H9 (cell line): Measurements from ENCODE around the gene ZFP28. TPM values are rescaled to one million over a fixed set of nuclear protein-coding genes. Genes with fewer than 3 reads are reported as not detected.

Experiments used
- DNase-seq: peaks from one replicate; pipeline ENCODE4 v3.0.0-alpha.2; 2017
- H2AFZ ChIP-seq: one replicate; pipeline ENCODE4 v1.6.1; 2013; ENCODE audit warnings: mild to moderate bottlenecking, low read length, control low read depth, moderate library complexity
- H2AK5ac ChIP-seq: 2 replicates; pipeline ENCODE4 v1.6.1; 2013; ENCODE audit warnings: low read length, control low read depth, mixed read lengths; ENCODE audit not compliant: insufficient read length
- H2BK120ac ChIP-seq: one replicate; pipeline ENCODE4 v1.6.1; 2013; ENCODE audit warnings: low read depth, mild to moderate bottlenecking, low read length, control low read depth, inconsistent platforms; ENCODE audit not compliant: poor library complexity, severe bottlenecking
- H2BK12ac ChIP-seq: 2 replicates; pipeline ENCODE4 v1.6.1; 2013; ENCODE audit warnings: low read length, control low read depth, mixed read lengths, low read depth; ENCODE audit not compliant: insufficient read length
- H2BK15ac ChIP-seq: 2 replicates; pipeline ENCODE4 v1.6.1; 2013; ENCODE audit warnings: low read depth, low read length, control low read depth
- H2BK20ac ChIP-seq: one replicate; pipeline ENCODE4 v1.6.1; 2013; ENCODE audit warnings: low read depth, mild to moderate bottlenecking, low read length, control low read depth, inconsistent platforms; ENCODE audit not compliant: poor library complexity, severe bottlenecking
- H2BK5ac ChIP-seq: 2 replicates; pipeline ENCODE4 v1.6.1; 2013; ENCODE audit warnings: low read length, control low read depth, mixed read lengths; ENCODE audit not compliant: insufficient read length
- H3K14ac ChIP-seq: 2 replicates; pipeline ENCODE4 v1.6.1; 2013; ENCODE audit warnings: low read length, control low read depth; ENCODE audit not compliant: insufficient read depth
- H3K18ac ChIP-seq: 2 replicates; pipeline ENCODE4 v1.6.1; 2013; ENCODE audit warnings: low read depth, mild to moderate bottlenecking, mixed read lengths, low read length, control low read depth; ENCODE audit not compliant: insufficient read length
- H3K23ac ChIP-seq: 2 replicates; pipeline ENCODE4 v1.6.1; 2013; ENCODE audit warnings: low read length, control low read depth, mixed read lengths, low read depth; ENCODE audit not compliant: insufficient read length
- H3K23me2 ChIP-seq: 2 replicates; pipeline ENCODE4 v1.6.1; 2013; ENCODE audit warnings: low read depth, mild to moderate bottlenecking, mixed read lengths, low read length, control low read depth; ENCODE audit not compliant: insufficient read length, poor library complexity, severe bottlenecking
- H3K27ac ChIP-seq: 2 replicates; pipeline ENCODE4 v1.5.1; 2013; ENCODE audit warnings: low read length, control low read depth, mixed read lengths, low read depth; ENCODE audit not compliant: insufficient read length
- H3K27me3 ChIP-seq: 2 replicates; pipeline ENCODE4 v1.6.1; 2013; ENCODE audit warnings: low read length, control low read depth, inconsistent platforms; ENCODE audit not compliant: insufficient read depth
- H3K4ac ChIP-seq: 2 replicates; pipeline ENCODE4 v1.6.1; 2013; ENCODE audit warnings: low read depth, mild to moderate bottlenecking, control low read depth, inconsistent platforms, low read length, moderate library complexity
- H3K4me1 ChIP-seq: 2 replicates; pipeline ENCODE4 v1.6.1; 2013; ENCODE audit warnings: low read length, control low read depth, inconsistent platforms; ENCODE audit not compliant: insufficient read depth
- H3K4me2 ChIP-seq: 2 replicates; pipeline ENCODE4 v1.6.1; 2013; ENCODE audit warnings: low read length, control low read depth, mixed read lengths; ENCODE audit not compliant: insufficient read length, insufficient read depth
- H3K56ac ChIP-seq: 2 replicates; pipeline ENCODE4 v1.6.1; 2013; ENCODE audit warnings: low read depth, mild to moderate bottlenecking, mixed read lengths, low read length, control low read depth; ENCODE audit not compliant: insufficient read length
- H3K79me1 ChIP-seq: 2 replicates; pipeline ENCODE4 v1.6.1; 2013; ENCODE audit warnings: low read depth, mild to moderate bottlenecking, moderate library complexity, low read length, control low read depth, inconsistent platforms; ENCODE audit not compliant: insufficient read depth, poor library complexity, severe bottlenecking
- H3K79me2 ChIP-seq: 2 replicates; pipeline ENCODE4 v1.6.1; 2013; ENCODE audit warnings: low read length, control low read depth, inconsistent platforms; ENCODE audit not compliant: insufficient read depth
- H3K9ac ChIP-seq: 2 replicates; pipeline ENCODE4 v1.6.1; 2013; ENCODE audit warnings: low read length, control low read depth, mixed read lengths; ENCODE audit not compliant: insufficient read length; ENCODE audit errors: extremely low read depth
- H3K9me3 ChIP-seq: one replicate; pipeline ENCODE4 v1.6.1; 2013; ENCODE audit warnings: low read depth, low read length, inconsistent platforms; ENCODE audit not compliant: control insufficient read depth
- H3T11ph ChIP-seq: one replicate; pipeline ENCODE4 v1.6.1; 2013; ENCODE audit warnings: mild to moderate bottlenecking, low read length, control low read depth, inconsistent platforms
- H4K20me1 ChIP-seq: one replicate; pipeline ENCODE4 v1.6.1; 2013; ENCODE audit not compliant: control insufficient read depth, insufficient read length, insufficient read depth
- H4K5ac ChIP-seq: 2 replicates; pipeline ENCODE4 v1.6.1; 2013; ENCODE audit warnings: low read depth, mild to moderate bottlenecking, mixed read lengths, low read length, control low read depth; ENCODE audit not compliant: insufficient read length
- H4K8ac ChIP-seq: replicated peaks from 2 replicates; pipeline ENCODE4 v1.6.1; 2013; ENCODE audit warnings: low read length, control low read depth, mixed read lengths, low read depth; ENCODE audit not compliant: insufficient read length
- H4K91ac ChIP-seq: 2 replicates; pipeline ENCODE4 v1.6.1; 2013; ENCODE audit warnings: low read depth, mild to moderate bottlenecking, moderate library complexity, mixed read lengths, low read length, control low read depth; ENCODE audit not compliant: insufficient read length
- H3K27ac Mint-ChIP-seq, 3 experiments: 2 replicates in 2 of 3; 3 replicates in 1 of 3; pipeline ENCODE4 v1.8.0; 2020 to 2021; ENCODE audit warnings: mixed read lengths in 3 of 3, mild to moderate bottlenecking in 1 of 3, moderate library complexity in 1 of 3
- H3K27me3 Mint-ChIP-seq: 2 replicates; pipeline ENCODE4 v1.8.0; 2021; ENCODE audit warnings: low read depth, mild to moderate bottlenecking, moderate library complexity, mixed read lengths
- H3K36me3 Mint-ChIP-seq, 3 experiments: 2 replicates in 2 of 3; 3 replicates in 1 of 3; pipeline ENCODE4 v1.8.0; 2020 to 2021; ENCODE audit warnings: low read depth in 3 of 3, mixed read lengths in 3 of 3; ENCODE audit not compliant: insufficient read depth in 1 of 3
- H3K4me1 Mint-ChIP-seq, 2 experiments: 2 replicates each; pipeline ENCODE4 v1.8.0; 2020; ENCODE audit warnings: mixed read lengths in 2 of 2
- H3K4me3 Mint-ChIP-seq, 2 experiments: 2 replicates in 1 of 2; 3 replicates in 1 of 2; pipeline ENCODE4 v1.8.0; 2020 to 2021; ENCODE audit warnings: mild to moderate bottlenecking in 2 of 2, mixed read lengths in 2 of 2, moderate library complexity in 1 of 2
- H3K9me3 Mint-ChIP-seq, 2 experiments: 2 replicates in 1 of 2; 3 replicates in 1 of 2; pipeline ENCODE4 v1.8.0; 2020; ENCODE audit warnings: mild to moderate bottlenecking in 2 of 2, mixed read lengths in 2 of 2, moderate library complexity in 1 of 2
- WGBS: extraction: QIAGEN DNeasy Blood & Tissue Kit; methylation state at CpG from one replicate; pipeline ENCODE4 v1.1.7; 2013; ENCODE audit warnings: missing lambda C conversion rate, low lambda C conversion rate, mixed read lengths; ENCODE audit not compliant: insufficient read length; ENCODE audit errors: extremely low coverage; 5-methylcytosine and 5-hydroxymethylcytosine counted together
- total RNA-seq: library from RNA; stranded (reverse); gene quantifications from 2 replicates; pipeline ENCODE4 v1.2.1, GENCODE V29; 2021
- TF ChIP-seq, protein P1 (sequence below): fragments of 200-600 bp; sonication (generic); conservative IDR thresholded peaks from 3 replicates; pipeline ENCODE4 v1.8.0; 2021; ENCODE audit warnings: antibody characterized with exemption, mild to moderate bottlenecking

ZFP28 gene
- total RNA-seq, 1 experiment from 2014 or later = 3.8 TPM

DNA sequence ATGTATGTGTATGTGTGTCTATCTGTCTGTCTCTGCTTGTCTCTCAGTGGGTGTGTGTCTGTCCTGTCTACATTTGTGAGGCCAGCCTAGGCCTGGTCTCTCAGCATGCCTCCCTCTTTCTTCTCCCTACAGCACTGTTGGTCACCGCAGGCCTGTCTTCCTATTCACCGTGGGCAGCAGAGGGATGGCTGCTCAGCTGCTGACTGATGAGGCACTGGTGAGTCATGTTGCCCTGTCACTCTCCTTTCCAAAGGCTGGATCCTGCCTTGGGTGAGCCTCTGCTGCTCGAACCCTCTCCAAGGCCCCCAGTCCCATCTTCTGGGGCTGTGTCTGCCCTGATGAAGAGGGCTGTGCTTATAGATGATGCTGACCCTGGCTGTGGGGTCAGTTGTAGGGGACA lies 62.6 kb downstream of the ZFP28 start:
- Histone ChIP-seq H4K8ac (no peak overlapping the region), H3K27me3 (no peaks in the 10 kb centered on the region), H4K5ac (no peak overlapping the region), H3K23me2 (no peaks in the 10 kb centered on the region), H2BK15ac (no peak overlapping the region), H3K4ac (no peak overlapping the region), H2BK20ac (no peak overlapping the region), H3K23ac (no peak overlapping the region), H2AK5ac (no peak overlapping the region), H2BK5ac (no peak overlapping the region), H3K79me2 (peaks cover 2% of the 10 kb centered on the region; the same call in 1 of the 2 replicates), H2BK120ac (no peak overlapping the region), H3K79me1 (peaks cover 9% of the 10 kb centered on the region), H3K18ac (no peak overlapping the region), H3K9ac (no peak overlapping the region), H4K20me1 (no peaks in the 10 kb centered on the region), H3T11ph (no peak overlapping the region), H2BK12ac (no peak overlapping the region), H4K91ac (no peak overlapping the region), H3K56ac (no peak overlapping the region), H3K4me1 (no peaks in the 10 kb centered on the region), H3K4me2 (no peak overlapping the region), H3K27ac (no peak overlapping the region), H3K9me3 (no peaks in the 10 kb centered on the region), H2AFZ (no peak overlapping the region), H3K14ac (no peak overlapping the region)
- TF ChIP-seq, protein P1, sequence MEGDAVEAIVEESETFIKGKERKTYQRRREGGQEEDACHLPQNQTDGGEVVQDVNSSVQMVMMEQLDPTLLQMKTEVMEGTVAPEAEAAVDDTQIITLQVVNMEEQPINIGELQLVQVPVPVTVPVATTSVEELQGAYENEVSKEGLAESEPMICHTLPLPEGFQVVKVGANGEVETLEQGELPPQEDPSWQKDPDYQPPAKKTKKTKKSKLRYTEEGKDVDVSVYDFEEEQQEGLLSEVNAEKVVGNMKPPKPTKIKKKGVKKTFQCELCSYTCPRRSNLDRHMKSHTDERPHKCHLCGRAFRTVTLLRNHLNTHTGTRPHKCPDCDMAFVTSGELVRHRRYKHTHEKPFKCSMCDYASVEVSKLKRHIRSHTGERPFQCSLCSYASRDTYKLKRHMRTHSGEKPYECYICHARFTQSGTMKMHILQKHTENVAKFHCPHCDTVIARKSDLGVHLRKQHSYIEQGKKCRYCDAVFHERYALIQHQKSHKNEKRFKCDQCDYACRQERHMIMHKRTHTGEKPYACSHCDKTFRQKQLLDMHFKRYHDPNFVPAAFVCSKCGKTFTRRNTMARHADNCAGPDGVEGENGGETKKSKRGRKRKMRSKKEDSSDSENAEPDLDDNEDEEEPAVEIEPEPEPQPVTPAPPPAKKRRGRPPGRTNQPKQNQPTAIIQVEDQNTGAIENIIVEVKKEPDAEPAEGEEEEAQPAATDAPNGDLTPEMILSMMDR = no peak
- Mint-ChIP-seq H3K36me3 (peaks cover 60 to 77% (median 72%) of the 10 kb centered on the region in 3 experiments), H3K4me3 (no peak overlapping the region), H3K4me1 (no peaks in the 10 kb centered on the region; a peak in 1 of 4 replicates), H3K27me3 (no peaks in the 10 kb centered on the region), H3K9me3 (peaks cover 61 to 84% of the 10 kb centered on the region in 2 experiments), H3K27ac (no peak overlapping the region; a peak in 1 of 7 replicates)
- WGBS = no CpG with 5 or more reads among the region's 3 CpGs
- DNase-seq = no peak
